K562 (cell line): Measurements from ENCODE around the gene SACM1L. TPM values are rescaled to one million over a fixed set of nuclear protein-coding genes. Genes with fewer than 3 reads are reported as not detected.

Source experiments
- ATAC-seq: fragments of 200-7000 bp; cut with Tn5 transposase; 3 replicates; pipeline ENCODE4 v1.9.1; 2020; ENCODE audit warnings: moderate library complexity
- BruUV-seq: library from RNA; stranded (reverse); fragments of 400-500 nt; replicated peaks from 2 replicates; lab custom pipeline; 2021; lab: Mats Ljungman, UMichigan
- CTCF ChIA-PET: fragments of 300-600 bp; formaldehyde crosslinking; extraction: SDS; loops from one replicate; lab custom pipeline; 2021; ENCODE audit warnings: low intra/inter-chr PET ratio; lab: Yijun Ruan, JAX
- POLR2A ChIA-PET: fragments of 300-600, 350-650 bp; sonication (Branson Sonifier 250); formaldehyde crosslinking; extraction: SDS; loops from one replicate; lab custom pipeline; 2021; ENCODE audit warnings: antibody characterized with exemption, inconsistent platforms; lab: Yijun Ruan, JAX
- DNase-seq, 4 experiments: peaks; one replicate each; pipeline versions ENCODE4 v3.0.0 to v3.0.0-alpha.2; 2011 to 2018; ENCODE audit warnings: low spot score in 3 of 4, mixed read lengths in 3 of 4; ENCODE audit errors: extremely low read depth in 1 of 4
- FAIRE-seq: peaks from 2 replicates; lab custom pipeline; 2011; peaks lifted over from hg19 to GRCh38; lab: Jason Lieb, UNC
- H2AFZ ChIP-seq: 2 replicates; pipeline ENCODE4 v1.6.0; 2011; ENCODE audit warnings: low read depth, low read length, control low read depth, inconsistent platforms
- H3K27ac ChIP-seq: fragments of 200-600 bp; 3 replicates; pipeline ENCODE4 v1.8.0; 2011; ENCODE audit warnings: low read depth, mild to moderate bottlenecking, control low read depth, inconsistent platforms, low read length, moderate library complexity, mixed read lengths; ENCODE audit errors: extremely low read depth
- H3K27me3 ChIP-seq, 2 experiments: fragments of 300-600 bp in 1 of 2; 2 replicates in 1 of 2; 3 replicates in 1 of 2; pipeline versions ENCODE4 v1.6.0 to v1.8.0; 2011; ENCODE audit warnings: inconsistent platforms in 2 of 2, low read length in 2 of 2, mild to moderate bottlenecking in 1 of 2, mixed read lengths in 1 of 2, moderate library complexity in 1 of 2; ENCODE audit not compliant: control insufficient read depth in 2 of 2, insufficient read depth in 2 of 2
- H3K36me3 ChIP-seq: fragments of 300-600 bp; 3 replicates; pipeline ENCODE4 v1.8.0; 2011; ENCODE audit warnings: mild to moderate bottlenecking, low read length, inconsistent platforms; ENCODE audit not compliant: control insufficient read depth, insufficient read depth
- H3K4me1 ChIP-seq, 2 experiments: fragments of 200-600 bp in 1 of 2; replicated peaks in 1 of 2; 2 replicates in 1 of 2; 3 replicates in 1 of 2; pipeline versions ENCODE4 v1.5.1 to v1.8.0; 2011; ENCODE audit warnings: inconsistent platforms in 2 of 2, low read length in 2 of 2, mild to moderate bottlenecking in 1 of 2, mixed read lengths in 1 of 2, moderate library complexity in 1 of 2; ENCODE audit not compliant: control insufficient read depth in 2 of 2, insufficient read depth in 2 of 2
- H3K4me2 ChIP-seq: 2 replicates; pipeline ENCODE4 v1.6.1; 2011; ENCODE audit warnings: low read length, control low read depth, inconsistent platforms, mixed read lengths; ENCODE audit not compliant: insufficient read depth
- H3K4me3 ChIP-seq: fragments of 200-600 bp; sonication (generic), shearing (Covaris generic); 2 replicates; pipeline ENCODE4 v1.5.1; 2016; ENCODE audit warnings: control low read depth, inconsistent platforms
- H3K79me2 ChIP-seq: fragments of 200-600 bp; 3 replicates; pipeline ENCODE4 v1.8.0; 2011; ENCODE audit warnings: low read length, inconsistent platforms; ENCODE audit not compliant: control insufficient read depth, insufficient read depth
- H3K9ac ChIP-seq, 2 experiments: 2 replicates each; pipeline versions ENCODE4 v1.6.0 to v1.6.1; 2011; ENCODE audit warnings: low read depth in 2 of 2, low read length in 2 of 2, control low read depth in 1 of 2, inconsistent platforms in 1 of 2, mild to moderate bottlenecking in 1 of 2, mixed read lengths in 1 of 2; ENCODE audit not compliant: insufficient read depth in 1 of 2
- H3K9me1 ChIP-seq: one replicate; pipeline ENCODE4 v1.6.0; 2011; ENCODE audit warnings: inconsistent platforms, mild to moderate bottlenecking, low read length, moderate library complexity; ENCODE audit not compliant: control insufficient read depth, insufficient read depth
- H3K9me3 ChIP-seq: replicated peaks from 2 replicates; pipeline ENCODE4 v1.5.1; 2011; ENCODE audit warnings: low read depth, low read length, inconsistent platforms; ENCODE audit not compliant: control insufficient read depth, insufficient read depth
- H4K20me1 ChIP-seq: replicated peaks from 2 replicates; pipeline ENCODE4 v1.6.1; 2011; ENCODE audit warnings: low read length, inconsistent platforms, mixed read lengths; ENCODE audit not compliant: control insufficient read depth, insufficient read depth
- EZH2 ChIP-seq: IDR thresholded peaks from 2 replicates; pipeline ENCODE4 v1.6.1; 2012; ENCODE audit warnings: low read depth, mild to moderate bottlenecking, inconsistent platforms, low read length, borderline replicate concordance
- JUND ChIP-seq, 2 experiments: IDR thresholded peaks; 2 replicates in 1 of 2; 3 replicates in 1 of 2; pipeline ENCODE4 v1.6.1; 2011; ENCODE audit warnings: borderline replicate concordance in 2 of 2, low read depth in 2 of 2, low read length in 2 of 2, improper control_type of control experiment in 1 of 2, missing biosample characterization in 1 of 2, missing genetic modification characterization in 1 of 2, missing genetic modification reagents in 1 of 2
- POLR3A ChIP-seq: IDR thresholded peaks from 2 replicates; pipeline ENCODE4 v1.6.1; 2011; ENCODE audit warnings: borderline replicate concordance, mild to moderate bottlenecking, moderate library complexity; ENCODE audit not compliant: insufficient read length, insufficient read depth; ENCODE audit errors: extremely low read depth
- SRSF7 ChIP-seq: fragments of 200-400 bp; formaldehyde crosslinking; optimal IDR thresholded peaks from 2 replicates; pipeline ENCODE3; 2017; ENCODE audit warnings: mild to moderate bottlenecking, low read depth, low read length
- ZNF583 ChIP-seq: fragments of 250-450 bp; sonication (Bioruptor Pico); IDR thresholded peaks from 2 replicates; pipeline ENCODE4 v1.4.0; 2020
- ZNF584 ChIP-seq: fragments of 200-800 bp; sonication (Bioruptor generic); IDR thresholded peaks from 2 replicates; pipeline ENCODE4 v1.6.1; 2016; ENCODE audit warnings: low read depth, mild to moderate bottlenecking, missing genetic modification characterization, missing compliant biosample characterization
- ZNF717 ChIP-seq: fragments of 250-450 bp; sonication (Bioruptor Pico); IDR thresholded peaks from 2 replicates; pipeline ENCODE4 v1.5.0; 2021
- WGBS: fragments of 100-300 bp; shearing (Covaris generic); methylation state at CpG from one replicate; pipeline ENCODE4 v1.1.6; 2016; ENCODE audit warnings: low coverage, mixed read lengths; ENCODE audit not compliant: insufficient coverage; ENCODE audit errors: missing lambda C conversion rate; 5-methylcytosine and 5-hydroxymethylcytosine counted together
- in situ Hi-C: fragments of 300-500 bp; cut with MboI; formaldehyde crosslinking; loops from 4 replicates; pipeline ENCODE4 v1.15.0; 2018; ENCODE audit warnings: inconsistent platforms, mixed read lengths
- intact Hi-C: fragments of 100-400 bp; cut with micrococcal nuclease; formaldehyde crosslinking; loops from 2 replicates; pipeline ENCODE4 v1.14.2; 2022
- polyA plus RNA-seq, 8 experiments: library from polyadenylated mRNA; depleted of rRNA in 4 of 8; stranded (reverse) in 5 of 8; unstranded in 3 of 8; fragments of >200 nt; fragmentation: Nextera tagmentation in 2 of 8; fragmentation: Illumina TruSeq in 1 of 8; extraction: Ambion mirVana in 2 of 8; extraction: Trizol in 1 of 8; gene quantifications; 2 replicates each; pipeline versions ENCODE4 v1.2.1 to v1.2.3, GENCODE V29; 2011 to 2014; ENCODE audit warnings: inconsistent platforms in 1 of 8, missing spikeins in 1 of 8
- total RNA-seq, 7 experiments: library from RNA; depleted of rRNA in 6 of 7; stranded (reverse); fragments of >200 nt in 6 of 7; fragmentation: Illumina TruSeq in 2 of 7; extraction: Trizol in 2 of 7; gene quantifications; 2 replicates each; pipeline versions ENCODE4 v1.2.1 to v1.2.3, GENCODE V29; 2011 to 2021; ENCODE audit warnings: low replicate concordance in 1 of 7
- TF ChIP-seq, protein P1 (sequence below): fragments of 450-650 bp; conservative IDR thresholded peaks from 2 replicates; pipeline ENCODE4 v1.6.1; 2016; ENCODE audit warnings: missing genetic modification characterization, low read depth, mild to moderate bottlenecking, missing compliant biosample characterization, moderate library complexity
- TF ChIP-seq, protein P2 (sequence below): fragments of 450-650 bp; IDR thresholded peaks from 2 replicates; pipeline ENCODE4 v1.6.1; 2017; ENCODE audit warnings: antibody characterized with exemption
- TF ChIP-seq, protein P3 (sequence below): IDR thresholded peaks from 2 replicates; pipeline ENCODE4 v1.6.1; 2011; ENCODE audit not compliant: insufficient read length; ENCODE audit errors: extremely low read depth
- TF ChIP-seq, protein P4 (sequence below): fragments of 450-650 bp; formaldehyde crosslinking; IDR thresholded peaks from 2 replicates; pipeline ENCODE4 v1.4.0; 2020; ENCODE audit warnings: mild to moderate bottlenecking, moderate library complexity
- TF ChIP-seq, protein P5 (sequence below): IDR thresholded peaks from 3 replicates; pipeline ENCODE4 v1.6.1; 2011; ENCODE audit warnings: borderline replicate concordance, mild to moderate bottlenecking; ENCODE audit not compliant: insufficient read length, insufficient read depth

SACM1L gene
- total and polyA plus RNA-seq, 9 of the 15 experiments (the other 6 are each of a cell fraction or from before 2014, with no cell fraction given): 25.7 to 67.2 (median 40.3) TPM

DNA sequence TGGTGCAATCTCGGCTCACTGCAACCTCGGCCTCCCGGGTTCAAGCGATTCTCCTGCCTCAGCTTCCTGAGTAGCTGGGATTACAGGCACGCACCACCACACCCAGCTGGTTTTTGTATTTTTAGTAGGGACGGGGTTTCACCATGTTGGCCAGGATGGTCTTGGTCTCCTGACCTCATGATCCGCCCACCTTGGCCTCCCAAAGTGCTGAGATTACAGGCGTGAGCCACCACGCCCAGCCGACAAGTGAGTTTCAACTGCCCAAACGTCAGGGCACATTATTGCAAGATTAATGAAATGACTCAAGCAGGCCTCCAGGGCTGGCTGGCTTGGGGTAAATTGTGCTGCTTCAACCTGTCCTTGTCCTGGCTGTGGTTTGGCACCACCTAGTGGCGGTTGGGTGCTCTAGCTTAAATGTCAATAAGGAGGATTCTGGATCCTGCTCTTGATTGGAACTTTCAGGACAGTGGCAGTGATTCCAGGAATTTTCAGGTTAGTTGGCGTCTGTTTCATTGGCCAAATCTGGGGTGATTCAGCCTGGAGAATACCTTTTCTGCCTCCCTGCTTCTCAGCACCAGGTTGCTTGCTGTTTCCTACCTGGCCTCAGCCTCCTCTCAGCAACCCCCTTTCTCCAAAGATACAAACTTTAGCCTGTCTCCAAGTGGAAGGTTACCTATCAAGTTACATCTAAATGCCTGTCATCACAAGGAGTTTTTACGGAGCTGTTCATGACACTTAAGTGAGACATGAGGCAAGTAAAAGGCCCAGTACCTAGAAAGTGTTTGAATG is 32.4 kb upstream of the SACM1L start (continued):
- TF ChIP-seq, protein P1, sequence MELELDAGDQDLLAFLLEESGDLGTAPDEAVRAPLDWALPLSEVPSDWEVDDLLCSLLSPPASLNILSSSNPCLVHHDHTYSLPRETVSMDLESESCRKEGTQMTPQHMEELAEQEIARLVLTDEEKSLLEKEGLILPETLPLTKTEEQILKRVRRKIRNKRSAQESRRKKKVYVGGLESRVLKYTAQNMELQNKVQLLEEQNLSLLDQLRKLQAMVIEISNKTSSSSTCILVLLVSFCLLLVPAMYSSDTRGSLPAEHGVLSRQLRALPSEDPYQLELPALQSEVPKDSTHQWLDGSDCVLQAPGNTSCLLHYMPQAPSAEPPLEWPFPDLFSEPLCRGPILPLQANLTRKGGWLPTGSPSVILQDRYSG (tag): no peak
- TF ChIP-seq POLR3A: no peak
- TF ChIP-seq ZNF717 (CRISPR knock-in tag): no peak
- no peak for TF ChIP-seq ZNF583 (CRISPR knock-in tag)

DNA sequence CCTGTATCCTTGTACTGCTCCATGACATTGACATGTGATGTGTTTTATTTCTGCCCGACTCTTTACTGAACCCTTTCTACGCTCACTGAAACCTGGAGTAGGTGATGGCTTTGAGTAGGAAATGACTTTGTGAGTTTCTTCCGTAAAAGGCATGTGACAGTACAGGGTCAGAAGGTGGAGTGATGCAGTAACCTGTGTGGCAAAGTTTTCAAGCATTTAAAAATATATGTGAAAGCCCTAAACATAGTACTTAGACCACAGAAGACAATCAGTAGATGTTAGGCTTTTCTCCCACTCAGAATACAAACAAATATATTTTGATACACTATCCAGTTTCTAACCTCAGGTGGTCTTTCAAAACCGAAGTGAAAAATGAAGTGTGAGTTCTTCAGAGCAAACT is 31.3 kb upstream of the SACM1L start:
- no peak overlapping the region for H3K4me2 ChIP-seq
- no peak for DNase-seq
- 0 out of 5 replicates have a peak, but pooled peaks cover 0 to 3% of the 10 kb centered on the region in 2 experiments for H3K4me1 ChIP-seq
- no peak for ATAC-seq
- BruUV-seq: TSS peak; percentile 21
- no peaks in the 10 kb centered on the region for H3K9me1 ChIP-seq
- H3K9me3 ChIP-seq: no peaks in the 10 kb centered on the region
- H3K4me3 ChIP-seq: no peak overlapping the region
- H3K36me3 ChIP-seq: peaks cover 9% of the 10 kb centered on the region
- no peak overlapping the region for H3K27ac ChIP-seq
- no peak overlapping the region for H2AFZ ChIP-seq
- H4K20me1 ChIP-seq: peaks cover 3% of the 10 kb centered on the region; the same call in 1 of the 2 replicates
- H3K27me3 ChIP-seq: no peaks in the 10 kb centered on the region
- CTCF ChIA-PET: interaction anchor here (1.7 to 4.5 kb wide), 2 partner anchors 147 to 618 kb away, joined by 4 to 59 read pairs; no protein-coding TSS in a partner anchor
- 67% methylated on average over 4 of the region's 4 CpGs for WGBS
- no peak overlapping the region for H3K9ac ChIP-seq
- in situ Hi-C loops (loop anchor here (5.0 kb wide), 1 partner anchor 621 kb away; no protein-coding TSS in a partner anchor), intact Hi-C loops (loop anchor here (2.0 to 10.0 kb wide), 4 partner anchors 111 to 617 kb away; partner anchors contain the start of gene TMEM158)
- FAIRE-seq: no peak
- POLR2A ChIA-PET: no interaction called here
- H3K79me2 ChIP-seq: peaks cover 7% of the 10 kb centered on the region; the same call in 2 of the 3 replicates
- TF ChIP-seq, protein P2, sequence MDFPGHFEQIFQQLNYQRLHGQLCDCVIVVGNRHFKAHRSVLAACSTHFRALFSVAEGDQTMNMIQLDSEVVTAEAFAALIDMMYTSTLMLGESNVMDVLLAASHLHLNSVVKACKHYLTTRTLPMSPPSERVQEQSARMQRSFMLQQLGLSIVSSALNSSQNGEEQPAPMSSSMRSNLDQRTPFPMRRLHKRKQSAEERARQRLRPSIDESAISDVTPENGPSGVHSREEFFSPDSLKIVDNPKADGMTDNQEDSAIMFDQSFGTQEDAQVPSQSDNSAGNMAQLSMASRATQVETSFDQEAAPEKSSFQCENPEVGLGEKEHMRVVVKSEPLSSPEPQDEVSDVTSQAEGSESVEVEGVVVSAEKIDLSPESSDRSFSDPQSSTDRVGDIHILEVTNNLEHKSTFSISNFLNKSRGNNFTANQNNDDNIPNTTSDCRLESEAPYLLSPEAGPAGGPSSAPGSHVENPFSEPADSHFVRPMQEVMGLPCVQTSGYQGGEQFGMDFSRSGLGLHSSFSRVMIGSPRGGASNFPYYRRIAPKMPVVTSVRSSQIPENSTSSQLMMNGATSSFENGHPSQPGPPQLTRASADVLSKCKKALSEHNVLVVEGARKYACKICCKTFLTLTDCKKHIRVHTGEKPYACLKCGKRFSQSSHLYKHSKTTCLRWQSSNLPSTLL: no peak
- TF ChIP-seq, protein P3, sequence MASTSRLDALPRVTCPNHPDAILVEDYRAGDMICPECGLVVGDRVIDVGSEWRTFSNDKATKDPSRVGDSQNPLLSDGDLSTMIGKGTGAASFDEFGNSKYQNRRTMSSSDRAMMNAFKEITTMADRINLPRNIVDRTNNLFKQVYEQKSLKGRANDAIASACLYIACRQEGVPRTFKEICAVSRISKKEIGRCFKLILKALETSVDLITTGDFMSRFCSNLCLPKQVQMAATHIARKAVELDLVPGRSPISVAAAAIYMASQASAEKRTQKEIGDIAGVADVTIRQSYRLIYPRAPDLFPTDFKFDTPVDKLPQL: no peak
- TF ChIP-seq, protein P4, sequence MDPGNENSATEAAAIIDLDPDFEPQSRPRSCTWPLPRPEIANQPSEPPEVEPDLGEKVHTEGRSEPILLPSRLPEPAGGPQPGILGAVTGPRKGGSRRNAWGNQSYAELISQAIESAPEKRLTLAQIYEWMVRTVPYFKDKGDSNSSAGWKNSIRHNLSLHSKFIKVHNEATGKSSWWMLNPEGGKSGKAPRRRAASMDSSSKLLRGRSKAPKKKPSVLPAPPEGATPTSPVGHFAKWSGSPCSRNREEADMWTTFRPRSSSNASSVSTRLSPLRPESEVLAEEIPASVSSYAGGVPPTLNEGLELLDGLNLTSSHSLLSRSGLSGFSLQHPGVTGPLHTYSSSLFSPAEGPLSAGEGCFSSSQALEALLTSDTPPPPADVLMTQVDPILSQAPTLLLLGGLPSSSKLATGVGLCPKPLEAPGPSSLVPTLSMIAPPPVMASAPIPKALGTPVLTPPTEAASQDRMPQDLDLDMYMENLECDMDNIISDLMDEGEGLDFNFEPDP (CRISPR knock-in tag): no peak
- TF ChIP-seq, protein P5, sequence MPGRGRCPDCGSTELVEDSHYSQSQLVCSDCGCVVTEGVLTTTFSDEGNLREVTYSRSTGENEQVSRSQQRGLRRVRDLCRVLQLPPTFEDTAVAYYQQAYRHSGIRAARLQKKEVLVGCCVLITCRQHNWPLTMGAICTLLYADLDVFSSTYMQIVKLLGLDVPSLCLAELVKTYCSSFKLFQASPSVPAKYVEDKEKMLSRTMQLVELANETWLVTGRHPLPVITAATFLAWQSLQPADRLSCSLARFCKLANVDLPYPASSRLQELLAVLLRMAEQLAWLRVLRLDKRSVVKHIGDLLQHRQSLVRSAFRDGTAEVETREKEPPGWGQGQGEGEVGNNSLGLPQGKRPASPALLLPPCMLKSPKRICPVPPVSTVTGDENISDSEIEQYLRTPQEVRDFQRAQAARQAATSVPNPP: no peak
- no peak for TF ChIP-seq EZH2
- TF ChIP-seq ZNF584 (CRISPR knock-in tag): no peak
- no peak for TF ChIP-seq JUND (IDR thresholded peaks at IDR 0.05; ENCODE audit: borderline replicate concordance, low read depth, low read length)
- TF ChIP-seq JUND (tag; IDR thresholded peaks at IDR 0.05; ENCODE audit: borderline replicate concordance, low read depth, low read length): no peak
- no peak for TF ChIP-seq SRSF7
